ENCODE results near the gene ATG10. TPM values are rescaled to one million over a fixed set of nuclear protein-coding genes. Genes with fewer than 3 reads are reported as not detected.

Gene ATG10
- total and polyA plus RNA-seq, 2 experiments from 2014 or later: 12.5 to 17.7 TPM

DNA sequence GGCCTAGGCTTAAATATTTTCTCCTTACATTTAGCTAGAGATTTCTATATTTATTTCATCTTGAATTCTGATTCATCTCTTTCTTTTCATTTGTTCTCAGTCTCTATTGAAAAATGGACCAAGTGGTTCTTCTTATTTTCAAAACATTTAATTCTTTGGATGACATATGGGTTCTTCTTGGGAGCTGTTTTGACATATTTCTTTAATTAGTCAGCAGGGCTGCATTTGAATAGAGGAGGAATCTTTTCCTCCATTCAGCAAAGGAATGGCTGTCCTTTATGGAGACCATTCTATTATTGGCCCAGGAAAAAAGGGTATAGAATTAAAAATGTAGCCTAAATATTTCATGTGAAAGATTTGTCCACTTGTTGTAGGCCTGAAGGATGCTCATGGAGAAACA lies 196.5 kb downstream of the ATG10 start:
- Histone ChIP-seq H3K4me3 (no peak overlapping the region), H3K27me3 (ENCODE audit: insufficient read depth) (no peaks in the 10 kb centered on the region)
- TF ChIP-seq EZH2 (IDR thresholded peaks at IDR 0.05; ENCODE audit: low read depth, unreplicated experiment): no peak
- TF ChIP-seq, protein P1, sequence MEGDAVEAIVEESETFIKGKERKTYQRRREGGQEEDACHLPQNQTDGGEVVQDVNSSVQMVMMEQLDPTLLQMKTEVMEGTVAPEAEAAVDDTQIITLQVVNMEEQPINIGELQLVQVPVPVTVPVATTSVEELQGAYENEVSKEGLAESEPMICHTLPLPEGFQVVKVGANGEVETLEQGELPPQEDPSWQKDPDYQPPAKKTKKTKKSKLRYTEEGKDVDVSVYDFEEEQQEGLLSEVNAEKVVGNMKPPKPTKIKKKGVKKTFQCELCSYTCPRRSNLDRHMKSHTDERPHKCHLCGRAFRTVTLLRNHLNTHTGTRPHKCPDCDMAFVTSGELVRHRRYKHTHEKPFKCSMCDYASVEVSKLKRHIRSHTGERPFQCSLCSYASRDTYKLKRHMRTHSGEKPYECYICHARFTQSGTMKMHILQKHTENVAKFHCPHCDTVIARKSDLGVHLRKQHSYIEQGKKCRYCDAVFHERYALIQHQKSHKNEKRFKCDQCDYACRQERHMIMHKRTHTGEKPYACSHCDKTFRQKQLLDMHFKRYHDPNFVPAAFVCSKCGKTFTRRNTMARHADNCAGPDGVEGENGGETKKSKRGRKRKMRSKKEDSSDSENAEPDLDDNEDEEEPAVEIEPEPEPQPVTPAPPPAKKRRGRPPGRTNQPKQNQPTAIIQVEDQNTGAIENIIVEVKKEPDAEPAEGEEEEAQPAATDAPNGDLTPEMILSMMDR (conservative IDR thresholded peaks at IDR 0.05; ENCODE audit: low read depth in 2 of 2): no peak
- TF ChIP-seq POLR2AphosphoS5 (IDR thresholded peaks at IDR 0.05; ENCODE audit: low read depth): no peak
- TF ChIP-seq EZH2phosphoT487 (IDR thresholded peaks at IDR 0.05; ENCODE audit: unreplicated experiment): no peak
- TF ChIP-seq, protein P2, sequence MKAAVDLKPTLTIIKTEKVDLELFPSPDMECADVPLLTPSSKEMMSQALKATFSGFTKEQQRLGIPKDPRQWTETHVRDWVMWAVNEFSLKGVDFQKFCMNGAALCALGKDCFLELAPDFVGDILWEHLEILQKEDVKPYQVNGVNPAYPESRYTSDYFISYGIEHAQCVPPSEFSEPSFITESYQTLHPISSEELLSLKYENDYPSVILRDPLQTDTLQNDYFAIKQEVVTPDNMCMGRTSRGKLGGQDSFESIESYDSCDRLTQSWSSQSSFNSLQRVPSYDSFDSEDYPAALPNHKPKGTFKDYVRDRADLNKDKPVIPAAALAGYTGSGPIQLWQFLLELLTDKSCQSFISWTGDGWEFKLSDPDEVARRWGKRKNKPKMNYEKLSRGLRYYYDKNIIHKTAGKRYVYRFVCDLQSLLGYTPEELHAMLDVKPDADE (IDR thresholded peaks at IDR 0.05): no peak
- TF ChIP-seq, protein P3, sequence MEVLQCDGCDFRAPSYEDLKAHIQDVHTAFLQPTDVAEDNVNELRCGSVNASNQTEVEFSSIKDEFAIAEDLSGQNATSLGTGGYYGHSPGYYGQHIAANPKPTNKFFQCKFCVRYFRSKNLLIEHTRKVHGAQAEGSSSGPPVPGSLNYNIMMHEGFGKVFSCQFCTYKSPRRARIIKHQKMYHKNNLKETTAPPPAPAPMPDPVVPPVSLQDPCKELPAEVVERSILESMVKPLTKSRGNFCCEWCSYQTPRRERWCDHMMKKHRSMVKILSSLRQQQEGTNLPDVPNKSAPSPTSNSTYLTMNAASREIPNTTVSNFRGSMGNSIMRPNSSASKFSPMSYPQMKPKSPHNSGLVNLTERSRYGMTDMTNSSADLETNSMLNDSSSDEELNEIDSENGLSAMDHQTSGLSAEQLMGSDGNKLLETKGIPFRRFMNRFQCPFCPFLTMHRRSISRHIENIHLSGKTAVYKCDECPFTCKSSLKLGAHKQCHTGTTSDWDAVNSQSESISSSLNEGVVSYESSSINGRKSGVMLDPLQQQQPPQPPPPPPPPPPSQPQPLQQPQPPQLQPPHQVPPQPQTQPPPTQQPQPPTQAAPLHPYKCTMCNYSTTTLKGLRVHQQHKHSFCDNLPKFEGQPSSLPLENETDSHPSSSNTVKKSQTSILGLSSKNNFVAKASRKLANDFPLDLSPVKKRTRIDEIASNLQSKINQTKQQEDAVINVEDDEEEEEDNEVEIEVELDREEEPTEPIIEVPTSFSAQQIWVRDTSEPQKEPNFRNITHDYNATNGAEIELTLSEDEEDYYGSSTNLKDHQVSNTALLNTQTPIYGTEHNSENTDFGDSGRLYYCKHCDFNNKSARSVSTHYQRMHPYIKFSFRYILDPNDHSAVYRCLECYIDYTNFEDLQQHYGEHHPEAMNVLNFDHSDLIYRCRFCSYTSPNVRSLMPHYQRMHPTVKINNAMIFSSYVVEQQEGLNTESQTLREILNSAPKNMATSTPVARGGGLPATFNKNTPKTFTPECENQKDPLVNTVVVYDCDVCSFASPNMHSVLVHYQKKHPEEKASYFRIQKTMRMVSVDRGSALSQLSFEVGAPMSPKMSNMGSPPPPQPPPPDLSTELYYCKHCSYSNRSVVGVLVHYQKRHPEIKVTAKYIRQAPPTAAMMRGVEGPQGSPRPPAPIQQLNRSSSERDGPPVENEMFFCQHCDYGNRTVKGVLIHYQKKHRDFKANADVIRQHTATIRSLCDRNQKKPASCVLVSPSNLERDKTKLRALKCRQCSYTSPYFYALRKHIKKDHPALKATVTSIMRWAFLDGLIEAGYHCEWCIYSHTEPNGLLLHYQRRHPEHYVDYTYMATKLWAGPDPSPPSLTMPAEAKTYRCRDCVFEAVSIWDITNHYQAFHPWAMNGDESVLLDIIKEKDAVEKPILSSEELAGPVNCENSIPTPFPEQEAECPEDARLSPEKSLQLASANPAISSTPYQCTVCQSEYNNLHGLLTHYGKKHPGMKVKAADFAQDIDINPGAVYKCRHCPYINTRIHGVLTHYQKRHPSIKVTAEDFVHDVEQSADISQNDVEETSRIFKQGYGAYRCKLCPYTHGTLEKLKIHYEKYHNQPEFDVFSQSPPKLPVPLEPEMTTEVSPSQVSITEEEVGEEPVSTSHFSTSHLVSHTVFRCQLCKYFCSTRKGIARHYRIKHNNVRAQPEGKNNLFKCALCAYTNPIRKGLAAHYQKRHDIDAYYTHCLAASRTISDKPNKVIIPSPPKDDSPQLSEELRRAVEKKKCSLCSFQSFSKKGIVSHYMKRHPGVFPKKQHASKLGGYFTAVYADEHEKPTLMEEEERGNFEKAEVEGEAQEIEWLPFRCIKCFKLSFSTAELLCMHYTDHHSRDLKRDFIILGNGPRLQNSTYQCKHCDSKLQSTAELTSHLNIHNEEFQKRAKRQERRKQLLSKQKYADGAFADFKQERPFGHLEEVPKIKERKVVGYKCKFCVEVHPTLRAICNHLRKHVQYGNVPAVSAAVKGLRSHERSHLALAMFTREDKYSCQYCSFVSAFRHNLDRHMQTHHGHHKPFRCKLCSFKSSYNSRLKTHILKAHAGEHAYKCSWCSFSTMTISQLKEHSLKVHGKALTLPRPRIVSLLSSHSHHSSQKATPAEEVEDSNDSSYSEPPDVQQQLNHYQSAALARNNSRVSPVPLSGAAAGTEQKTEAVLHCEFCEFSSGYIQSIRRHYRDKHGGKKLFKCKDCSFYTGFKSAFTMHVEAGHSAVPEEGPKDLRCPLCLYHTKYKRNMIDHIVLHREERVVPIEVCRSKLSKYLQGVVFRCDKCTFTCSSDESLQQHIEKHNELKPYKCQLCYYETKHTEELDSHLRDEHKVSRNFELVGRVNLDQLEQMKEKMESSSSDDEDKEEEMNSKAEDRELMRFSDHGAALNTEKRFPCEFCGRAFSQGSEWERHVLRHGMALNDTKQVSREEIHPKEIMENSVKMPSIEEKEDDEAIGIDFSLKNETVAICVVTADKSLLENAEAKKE (CRISPR knock-in tag; IDR thresholded peaks at IDR 0.05): no peak
- no peak for TF ChIP-seq NANOG (IDR thresholded peaks at IDR 0.05; ENCODE audit: borderline replicate concordance)
- TF ChIP-seq STAT1 (IDR thresholded peaks at IDR 0.05; ENCODE audit: unreplicated experiment): no peak
- TF ChIP-seq, protein P4, sequence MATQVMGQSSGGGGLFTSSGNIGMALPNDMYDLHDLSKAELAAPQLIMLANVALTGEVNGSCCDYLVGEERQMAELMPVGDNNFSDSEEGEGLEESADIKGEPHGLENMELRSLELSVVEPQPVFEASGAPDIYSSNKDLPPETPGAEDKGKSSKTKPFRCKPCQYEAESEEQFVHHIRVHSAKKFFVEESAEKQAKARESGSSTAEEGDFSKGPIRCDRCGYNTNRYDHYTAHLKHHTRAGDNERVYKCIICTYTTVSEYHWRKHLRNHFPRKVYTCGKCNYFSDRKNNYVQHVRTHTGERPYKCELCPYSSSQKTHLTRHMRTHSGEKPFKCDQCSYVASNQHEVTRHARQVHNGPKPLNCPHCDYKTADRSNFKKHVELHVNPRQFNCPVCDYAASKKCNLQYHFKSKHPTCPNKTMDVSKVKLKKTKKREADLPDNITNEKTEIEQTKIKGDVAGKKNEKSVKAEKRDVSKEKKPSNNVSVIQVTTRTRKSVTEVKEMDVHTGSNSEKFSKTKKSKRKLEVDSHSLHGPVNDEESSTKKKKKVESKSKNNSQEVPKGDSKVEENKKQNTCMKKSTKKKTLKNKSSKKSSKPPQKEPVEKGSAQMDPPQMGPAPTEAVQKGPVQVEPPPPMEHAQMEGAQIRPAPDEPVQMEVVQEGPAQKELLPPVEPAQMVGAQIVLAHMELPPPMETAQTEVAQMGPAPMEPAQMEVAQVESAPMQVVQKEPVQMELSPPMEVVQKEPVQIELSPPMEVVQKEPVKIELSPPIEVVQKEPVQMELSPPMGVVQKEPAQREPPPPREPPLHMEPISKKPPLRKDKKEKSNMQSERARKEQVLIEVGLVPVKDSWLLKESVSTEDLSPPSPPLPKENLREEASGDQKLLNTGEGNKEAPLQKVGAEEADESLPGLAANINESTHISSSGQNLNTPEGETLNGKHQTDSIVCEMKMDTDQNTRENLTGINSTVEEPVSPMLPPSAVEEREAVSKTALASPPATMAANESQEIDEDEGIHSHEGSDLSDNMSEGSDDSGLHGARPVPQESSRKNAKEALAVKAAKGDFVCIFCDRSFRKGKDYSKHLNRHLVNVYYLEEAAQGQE (IDR thresholded peaks at IDR 0.05; ENCODE audit: unreplicated experiment): no peak
- TF ChIP-seq CREB1 (CRISPR knock-in tag; IDR thresholded peaks at IDR 0.05; ENCODE audit: low read depth): no peak
- TF ChIP-seq JUNB (IDR thresholded peaks at IDR 0.05; ENCODE audit: unreplicated experiment): no peak
- no peak for TF ChIP-seq ZNF114 (CRISPR knock-in tag; IDR thresholded peaks at IDR 0.05)
- no peak for TF ChIP-seq ZNF331 (CRISPR knock-in tag; IDR thresholded peaks at IDR 0.05; ENCODE audit: low read depth)

More for the DNA sequence above, 196.5 kb downstream of the ATG10 start:
- Histone ChIP-seq H3K9me2 (ENCODE audit: insufficient read depth) (no peaks in the 10 kb centered on the region; the same call in 1 of the 2 replicates), H3K4me2 (peak overlapping the region; percentile 16; the same call in 1 of the 2 replicates), H3K4me1 (ENCODE audit: insufficient read depth) (peaks cover 50% of the 10 kb centered on the region), H3K27ac (ENCODE audit: low read depth) (no peak overlapping the region; the same call in 1 of the 2 replicates), H2AFZ (no peak overlapping the region), H4K20me1 (replicated peaks; ENCODE audit: insufficient read depth) (no peaks in the 10 kb centered on the region), H3F3A (replicated peaks; ENCODE audit: low read depth) (no peaks in the 10 kb centered on the region), H3K36me3 (ENCODE audit: insufficient read depth) (no peaks in the 10 kb centered on the region), H3K79me2 (replicated peaks; ENCODE audit: insufficient read depth) (no peaks in the 10 kb centered on the region)
- Mint-ChIP-seq H3K27me3 (ENCODE audit: insufficient read depth, low read depth, poor library complexity) (no peaks in the 10 kb centered on the region), H3K9me3 (no peaks in the 10 kb centered on the region), H3K4me3 (no peak overlapping the region), H3K27ac (no peak overlapping the region), H3K36me3 (ENCODE audit: low read depth) (no peaks in the 10 kb centered on the region), H3K4me1 (peaks cover 38% of the 10 kb centered on the region)
- DNase-seq (ENCODE audit: low spot score) (peak; percentile 34), ATAC-seq (no peak)
